HG02623 (cell line): Measurements from ENCODE around the gene ISM1.

Experiments used
- ATAC-seq: cut with Tn5 transposase; IDR thresholded peaks from one replicate; pipeline ENCODE4 v1.9.1; 2021; ENCODE audit warnings: moderate library complexity; ENCODE audit not compliant: unreplicated experiment

The ISM1 gene

DNA sequence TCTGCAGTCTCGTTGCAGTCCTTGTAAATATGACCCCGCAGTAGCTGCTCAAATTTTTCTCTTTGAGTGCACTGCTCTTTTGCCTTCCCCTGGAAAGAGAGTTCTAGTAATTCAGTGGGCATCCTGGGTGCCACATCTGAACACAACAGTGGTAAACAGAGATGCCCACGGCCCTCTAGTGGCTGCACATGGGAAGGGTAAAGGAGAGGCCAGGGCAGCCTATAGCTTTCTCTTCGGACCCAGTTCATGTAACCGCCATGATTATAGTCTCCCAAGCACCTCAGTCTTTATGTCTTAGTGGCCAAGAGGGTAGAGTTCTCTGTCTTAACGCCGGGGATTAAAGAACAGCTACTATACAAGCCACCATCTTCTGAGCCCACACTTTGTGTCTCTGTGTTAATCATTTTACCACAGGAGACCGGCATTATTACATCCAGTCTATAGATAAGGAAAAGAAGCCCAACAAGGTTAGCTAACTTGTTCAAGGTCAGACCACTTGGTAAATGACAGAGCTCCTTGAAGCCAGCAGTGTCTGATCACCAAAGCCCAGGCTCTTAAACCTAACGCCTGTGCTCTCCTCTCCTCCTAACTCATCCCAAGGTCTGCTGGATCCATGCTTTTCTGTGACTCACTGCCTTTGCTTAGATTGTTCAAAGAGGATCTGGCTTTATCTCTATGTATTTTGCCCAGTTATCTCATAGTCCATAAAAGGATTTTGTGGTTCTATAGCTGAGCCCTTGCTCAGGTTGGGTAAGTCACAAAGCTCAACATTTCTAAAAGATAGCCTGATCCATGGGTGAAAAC is 81.8 kb downstream of the ISM1 start:
- ATAC-seq: peak; percentile 77

GRCh38 chr20:13305284-13305683 is 84.2 kb downstream of the ISM1 start:
- no peak for ATAC-seq

GRCh38 chr20:13307562-13308163 is 86.6 kb downstream of the ISM1 start:
- ATAC-seq: no peak

GRCh38 chr20:13312300-13312699 is 91.2 kb downstream of the ISM1 start:
- ATAC-seq: no peak

DNA sequence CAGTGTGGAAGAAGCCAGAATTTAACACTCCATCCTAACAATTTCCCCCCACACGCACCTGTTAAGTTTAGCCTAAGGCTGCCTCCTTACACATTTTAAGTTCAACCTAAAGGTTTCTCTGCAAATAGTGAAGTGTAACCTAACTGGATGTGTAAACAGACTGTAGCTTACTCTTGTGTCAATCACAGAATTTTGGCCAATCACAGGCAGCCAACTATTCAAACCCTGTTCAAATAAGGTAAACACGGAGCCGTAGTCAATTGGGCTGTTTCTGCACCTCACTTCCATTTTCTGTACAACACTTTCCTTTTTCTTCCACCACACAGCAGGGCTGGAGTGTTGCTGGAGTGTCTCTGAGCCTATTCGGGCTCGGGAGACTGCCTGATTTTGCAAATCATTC is 92.1 kb downstream of the ISM1 start:
- no peak for ATAC-seq

- ATAC-seq: no peak
These were observed 96.4 kb downstream of the ISM1 start for GRCh38 chr20:13317439-13317838.

DNA sequence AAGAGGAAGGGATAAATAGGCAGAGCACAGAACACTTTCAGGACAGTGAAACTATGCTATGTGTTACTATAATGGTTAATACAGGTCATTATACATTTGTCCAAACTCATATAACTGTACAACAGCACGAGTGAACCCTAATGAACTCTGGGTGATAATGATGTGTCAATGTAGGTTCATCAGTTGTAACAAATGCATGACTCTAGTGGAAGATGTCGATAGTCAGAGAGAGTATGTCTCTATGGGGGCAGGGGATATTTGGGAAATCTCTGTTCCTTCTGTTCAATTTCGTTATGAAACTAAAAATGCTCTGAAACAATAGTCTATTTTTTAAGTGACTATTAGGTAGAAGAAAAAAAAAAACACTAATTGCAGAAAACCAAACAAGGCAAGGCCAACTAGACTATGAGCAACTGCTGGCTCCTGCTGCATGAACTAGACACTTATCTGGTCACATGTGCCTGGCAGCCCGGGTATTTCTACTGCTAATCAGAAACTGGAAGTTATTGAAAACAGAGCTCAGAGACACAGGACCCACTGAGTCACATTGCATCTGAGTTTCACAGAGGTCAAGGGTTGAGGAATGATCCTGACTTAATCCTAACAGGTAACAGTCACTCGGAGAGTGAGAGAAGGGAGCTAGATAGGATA is 97.9 kb downstream of the ISM1 start:
- ATAC-seq: no peak

DNA sequence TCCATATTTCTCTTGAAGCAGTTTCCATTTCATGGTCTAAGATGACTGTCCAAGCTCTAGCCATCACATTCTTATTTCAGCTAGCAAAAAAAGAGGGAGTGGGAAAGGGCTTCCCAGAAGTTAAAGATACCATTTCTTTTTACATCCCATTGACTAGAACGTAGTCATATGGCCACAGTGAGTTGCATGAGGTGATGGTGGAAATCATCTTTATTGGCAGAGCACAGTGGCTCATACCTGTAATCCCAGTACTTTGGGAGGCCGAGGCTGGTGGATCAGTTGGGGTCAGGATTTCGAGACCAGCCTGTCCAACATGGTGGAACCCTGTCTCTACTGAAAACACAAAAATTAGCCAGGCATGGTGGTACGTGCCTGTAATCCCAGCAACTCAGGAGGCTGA is 99.6 kb downstream of the ISM1 start:
- no peak for ATAC-seq

DNA sequence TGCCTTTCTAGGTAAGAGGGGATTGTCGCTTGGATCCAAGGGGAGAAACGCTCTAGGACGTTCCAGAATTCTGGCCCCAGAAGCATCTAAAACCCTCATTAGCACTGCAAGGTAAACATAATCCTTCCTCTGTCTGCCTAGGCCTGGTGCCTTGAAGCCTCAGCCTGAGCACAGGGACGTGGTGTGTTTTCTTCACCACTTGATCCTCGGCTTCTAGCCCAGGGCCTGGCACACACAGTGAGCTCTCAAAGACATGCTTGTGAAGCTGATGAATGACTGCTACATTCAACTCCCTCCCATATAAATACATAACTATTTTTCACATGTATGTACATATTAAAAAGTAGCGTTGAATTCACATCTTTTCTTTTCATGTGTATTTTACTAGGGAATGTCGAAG is 100.3 kb downstream of the ISM1 start:
- ATAC-seq: no peak

DNA sequence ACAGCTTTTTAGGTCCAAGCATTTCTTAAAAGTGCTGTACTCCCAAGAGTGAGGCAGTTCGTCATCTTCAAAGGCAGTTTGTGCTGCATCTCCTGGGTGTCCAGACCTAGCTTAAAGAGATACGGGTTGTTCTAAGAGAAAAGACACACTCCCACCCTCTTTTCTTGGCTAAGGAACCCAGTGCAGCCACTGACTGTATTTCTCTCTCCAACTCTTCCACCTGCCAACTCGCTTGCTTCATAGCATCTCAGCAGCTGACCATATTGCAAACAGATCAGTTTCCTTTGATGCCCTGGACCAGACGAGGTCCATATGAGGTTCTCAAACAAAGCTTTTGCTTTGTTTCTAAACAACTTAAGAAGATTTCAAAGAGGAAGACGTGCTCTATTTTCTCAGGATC is 101.1 kb downstream of the ISM1 start:
- no peak for ATAC-seq

GRCh38 chr20:13322621-13323020 is 101.5 kb downstream of the ISM1 start:
- no peak for ATAC-seq

- no peak for ATAC-seq
These were observed 104.0 kb downstream of the ISM1 start for GRCh38 chr20:13325033-13325432.

GRCh38 chr20:13325796-13326340 is 104.8 kb downstream of the ISM1 start:
- no peak for ATAC-seq

DNA sequence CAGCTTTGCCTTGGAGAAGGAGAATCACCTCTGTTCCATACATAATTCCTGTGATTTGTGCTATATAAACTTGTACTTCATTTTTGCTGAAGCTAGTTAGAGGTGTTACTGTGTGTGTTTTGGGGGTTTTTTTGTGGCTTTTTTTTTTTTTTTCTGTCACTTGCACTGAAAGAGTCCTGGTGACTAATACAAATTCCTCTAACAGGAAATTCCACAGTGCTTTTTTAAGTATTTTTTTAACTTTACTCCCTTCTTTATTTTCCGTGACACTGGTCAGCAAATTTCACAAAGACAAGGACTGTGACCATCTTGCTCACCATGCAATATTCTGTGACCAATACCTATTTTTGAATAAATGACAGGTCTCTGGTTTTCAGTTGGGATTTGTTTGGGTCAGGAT is 110.5 kb downstream of the ISM1 start:
- no peak for ATAC-seq

DNA sequence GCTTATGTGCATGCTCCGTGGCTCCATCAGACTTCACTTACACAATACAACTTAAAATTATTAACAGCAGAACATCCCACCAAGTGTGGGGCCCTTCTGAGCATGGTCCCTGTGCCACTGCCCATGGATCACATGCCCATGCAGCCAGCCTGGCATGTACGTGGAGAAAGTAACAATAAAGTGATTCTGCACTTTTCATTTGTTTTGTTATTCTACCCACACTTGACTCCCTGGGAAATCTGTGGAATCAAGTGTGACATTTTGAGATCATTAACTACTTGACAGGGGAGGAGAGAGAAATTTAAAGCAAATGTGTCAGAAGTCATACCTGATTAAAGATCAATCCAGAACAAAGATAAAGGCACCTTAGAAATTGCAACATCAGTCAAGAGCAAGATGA is 112.0 kb downstream of the ISM1 start:
- no peak for ATAC-seq

DNA sequence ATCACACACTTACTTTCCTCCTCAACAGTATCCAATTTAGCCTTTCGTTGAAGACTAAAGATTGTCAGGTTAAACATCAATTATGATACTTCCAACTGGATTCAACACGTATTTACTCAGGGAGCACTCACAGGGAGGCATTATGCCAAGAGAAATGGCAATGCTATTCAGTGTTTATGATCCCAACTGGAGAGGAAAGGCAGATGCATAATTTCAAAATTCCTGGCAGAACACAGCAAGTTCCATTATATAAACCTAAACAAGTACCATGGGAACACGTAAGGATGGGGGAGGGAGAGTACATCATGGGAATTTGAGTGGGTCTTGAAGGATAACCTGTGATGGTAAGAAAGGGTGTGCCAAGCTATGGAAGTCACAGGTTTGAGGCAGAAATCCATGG is 112.7 kb downstream of the ISM1 start:
- no peak for ATAC-seq

GRCh38 chr20:13336308-13337089 is 115.4 kb downstream of the ISM1 start:
- peak; percentile 66 for ATAC-seq

DNA sequence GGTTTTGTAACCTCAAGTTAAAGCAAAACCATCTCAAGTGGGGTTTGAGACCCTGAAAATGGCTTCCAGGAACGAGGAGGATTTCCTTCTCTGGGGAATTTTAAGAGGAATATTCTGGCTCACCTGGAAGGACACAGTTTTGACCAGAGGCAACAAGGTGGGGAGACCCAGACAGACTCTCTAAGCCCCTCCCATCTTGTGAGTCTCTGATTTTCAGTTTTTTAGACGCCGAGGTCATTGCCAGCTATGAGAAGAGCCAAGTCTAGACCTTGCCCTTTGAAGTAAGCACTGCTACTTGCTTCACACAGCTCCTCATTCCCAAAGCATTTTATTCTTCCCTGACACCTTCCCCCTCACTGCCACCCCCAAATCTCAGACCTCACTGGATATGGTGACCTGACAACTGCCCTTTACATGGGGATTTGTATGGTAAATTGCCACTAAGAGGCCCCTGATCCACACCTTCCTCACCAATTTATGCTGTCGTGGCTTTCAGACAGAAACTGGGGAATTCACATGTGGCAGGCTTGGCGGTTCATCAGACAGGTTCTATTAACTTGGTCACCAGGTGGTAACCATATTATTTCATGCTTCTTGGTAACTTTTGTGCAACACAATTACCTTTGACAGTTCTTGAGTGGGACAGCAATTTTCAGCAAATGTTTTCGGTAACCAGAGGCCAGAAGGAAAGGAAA is 116.2 kb downstream of the ISM1 start:
- ATAC-seq: no peak

DNA sequence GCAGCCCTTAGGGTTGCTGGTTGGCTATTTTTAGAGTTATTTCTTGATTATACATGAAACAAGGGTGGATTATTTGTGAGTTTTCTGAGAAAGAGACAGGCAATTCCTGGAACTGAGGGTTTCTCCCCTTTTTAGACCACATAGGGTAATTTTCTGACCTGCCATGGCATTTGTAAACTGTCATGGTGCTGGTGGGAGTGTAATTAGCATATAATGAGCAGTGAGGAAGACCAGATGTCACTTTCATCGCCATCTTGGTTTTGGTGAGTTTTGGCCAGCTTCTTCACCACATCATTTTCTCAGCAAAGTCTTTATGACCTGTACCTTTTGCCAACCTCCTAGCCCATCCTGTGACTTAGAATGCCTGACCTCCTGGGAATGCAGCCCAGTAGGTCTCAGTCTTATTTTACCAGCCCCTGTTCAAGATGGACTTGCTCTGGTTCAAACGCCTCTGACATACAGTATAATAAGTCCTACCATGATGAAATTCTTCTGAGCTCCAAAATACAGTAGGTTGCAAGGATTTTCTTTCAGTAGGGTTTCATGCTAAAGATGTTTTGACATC is 117.1 kb downstream of the ISM1 start:
- ATAC-seq: no peak

- ATAC-seq: no peak
These were observed 117.9 kb downstream of the ISM1 start for GRCh38 chr20:13338999-13339411.
